ENCODE data around the gene PARVB.

DNA sequence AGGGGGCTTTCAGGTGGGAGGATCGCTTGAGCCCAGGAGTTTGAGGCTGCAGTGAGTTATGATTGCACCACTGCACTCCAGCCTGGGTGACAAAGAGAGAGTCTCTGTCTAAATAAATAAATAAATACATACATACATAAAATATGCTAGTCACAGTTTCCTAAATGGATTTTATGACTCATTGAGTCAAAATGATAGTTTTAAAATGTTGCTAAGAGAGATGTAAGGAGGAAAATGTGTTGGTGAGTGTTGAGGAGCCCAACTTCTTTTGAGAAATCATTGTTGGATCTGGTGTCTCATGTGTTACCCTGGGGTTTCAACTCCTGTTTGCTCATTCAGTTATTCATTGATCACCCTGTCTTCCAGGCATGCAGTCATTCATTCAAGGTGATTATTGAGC lies 21.0 kb downstream of the PARVB start:
- TF ChIP-seq POLR2AphosphoS5 (IDR thresholded peaks at IDR 0.05; ENCODE audit: insufficient read depth, low read depth, low read length) (no peak), POLR2A (IDR thresholded peaks at IDR 0.05; ENCODE audit: low read depth, low read length) (no peak), EZH2 (IDR thresholded peaks at IDR 0.05; ENCODE audit: borderline replicate concordance, low read depth, low read length, severe bottlenecking) (no peak), MYC (IDR thresholded peaks at IDR 0.05; ENCODE audit: low read depth, low read length) (no peak), FOS (IDR thresholded peaks at IDR 0.05; ENCODE audit: borderline replicate concordance, insufficient read depth, low read length) (no peak)
- TF ChIP-seq, protein P1, sequence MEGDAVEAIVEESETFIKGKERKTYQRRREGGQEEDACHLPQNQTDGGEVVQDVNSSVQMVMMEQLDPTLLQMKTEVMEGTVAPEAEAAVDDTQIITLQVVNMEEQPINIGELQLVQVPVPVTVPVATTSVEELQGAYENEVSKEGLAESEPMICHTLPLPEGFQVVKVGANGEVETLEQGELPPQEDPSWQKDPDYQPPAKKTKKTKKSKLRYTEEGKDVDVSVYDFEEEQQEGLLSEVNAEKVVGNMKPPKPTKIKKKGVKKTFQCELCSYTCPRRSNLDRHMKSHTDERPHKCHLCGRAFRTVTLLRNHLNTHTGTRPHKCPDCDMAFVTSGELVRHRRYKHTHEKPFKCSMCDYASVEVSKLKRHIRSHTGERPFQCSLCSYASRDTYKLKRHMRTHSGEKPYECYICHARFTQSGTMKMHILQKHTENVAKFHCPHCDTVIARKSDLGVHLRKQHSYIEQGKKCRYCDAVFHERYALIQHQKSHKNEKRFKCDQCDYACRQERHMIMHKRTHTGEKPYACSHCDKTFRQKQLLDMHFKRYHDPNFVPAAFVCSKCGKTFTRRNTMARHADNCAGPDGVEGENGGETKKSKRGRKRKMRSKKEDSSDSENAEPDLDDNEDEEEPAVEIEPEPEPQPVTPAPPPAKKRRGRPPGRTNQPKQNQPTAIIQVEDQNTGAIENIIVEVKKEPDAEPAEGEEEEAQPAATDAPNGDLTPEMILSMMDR (IDR thresholded peaks at IDR 0.05; ENCODE audit: extremely low read depth in 1 of 2, insufficient read depth in 1 of 2, low read depth in 1 of 2, low read length in 2 of 2) = no peak

All from endothelial cell of umbilical vein (primary cell).